ENCODE data around the gene OXLD1. TPM values are rescaled to one million over a fixed set of nuclear protein-coding genes. Genes with fewer than 3 reads are reported as not detected.

OXLD1 gene
- polyA plus RNA-seq, 1 of the 3 experiments (the other 2 are of a cell fraction): 103 TPM

- Histone ChIP-seq H3K9me3 (no peaks in the 10 kb centered on the region), H4K20me1 (ENCODE audit: insufficient read depth) (no peaks in the 10 kb centered on the region), H3K4me3 (ENCODE audit: low read depth in 2 of 2, low read length in 1 of 2) (no peak overlapping the region), H3K4me1 (ENCODE audit: control insufficient read depth in 1 of 2, insufficient read depth in 2 of 2, low read depth in 1 of 2, low read length in 1 of 2) (peaks cover 7 to 11% of the 10 kb centered on the region in 2 experiments; a peak in 3 of 4 replicates), H3K36me3 (replicated peaks in 1 of 2; ENCODE audit: control insufficient read depth in 1 of 2, insufficient read depth in 2 of 2, low read length in 1 of 2) (peaks cover 5 to 8% of the 10 kb centered on the region in 2 experiments), H3K4me2 (no peak overlapping the region), H3K9ac (no peak overlapping the region), H3K9me2 (no peaks in the 10 kb centered on the region), H3F3A (replicated peaks; ENCODE audit: insufficient read depth) (peaks cover 10% of the 10 kb centered on the region), H3K27ac (ENCODE audit: low read depth in 2 of 2, low read length in 1 of 2) (no peak overlapping the region), H3K27me3 (ENCODE audit: insufficient read depth) (no peaks in the 10 kb centered on the region), H2AFZ (ENCODE audit: low read depth) (no peak overlapping the region), H3K79me2 (ENCODE audit: insufficient read depth) (peaks cover 27% of the 10 kb centered on the region; the same call in 1 of the 2 replicates)
- 96% methylated on average over 4 of the region's 4 CpGs for WGBS (ENCODE audit: low lambda C conversion rate)
- ChIA-PET POLR2A (no interaction called here), CTCF (interaction anchor here (2.0 kb wide), 1 partner anchor 14 kb away, joined by 7 read pairs; no protein-coding TSS in a partner anchor)
- DNase-seq: no peak
- TF ChIP-seq MEF2A (IDR thresholded peaks at IDR 0.05; ENCODE audit: borderline replicate concordance, low read depth): no peak
- no peak for TF ChIP-seq MXI1 (IDR thresholded peaks at IDR 0.05; ENCODE audit: low read depth, low read length)
- no peak for TF ChIP-seq FOXJ3 (CRISPR knock-in tag; IDR thresholded peaks at IDR 0.05)
- TF ChIP-seq RAD21 (IDR thresholded peaks at IDR 0.05; ENCODE audit: low read length): no peak
- TF ChIP-seq POLR2AphosphoS5 (IDR thresholded peaks at IDR 0.05; ENCODE audit: low read depth, low read length): no peak
- TF ChIP-seq EZH2phosphoT487 (IDR thresholded peaks at IDR 0.05; ENCODE audit: borderline replicate concordance, low read depth): no peak
- TF ChIP-seq EP300 (IDR thresholded peaks at IDR 0.05; ENCODE audit: borderline replicate concordance in 1 of 2, low read depth in 1 of 2, low read length in 1 of 2): no peak
- TF ChIP-seq JUND (IDR thresholded peaks at IDR 0.05): no peak
- TF ChIP-seq NFIC (IDR thresholded peaks at IDR 0.05; ENCODE audit: borderline replicate concordance): no peak
These were observed 4.4 kb downstream of the OXLD1 start for GRCh38 chr17:81662002-81662401.

- WGBS (ENCODE audit: low lambda C conversion rate): 89% methylated on average over 9 of the region's 9 CpGs
- H3K9me3 ChIP-seq: no peaks in the 10 kb centered on the region
- H3K4me1 ChIP-seq (ENCODE audit: control insufficient read depth in 1 of 2, insufficient read depth in 2 of 2, low read depth in 1 of 2, low read length in 1 of 2): peaks cover 5 to 7% of the 10 kb centered on the region in 2 experiments; a peak in 3 of 4 replicates
- POLR2A ChIA-PET: no interaction called here
- H3K4me2 ChIP-seq: no peak overlapping the region
- H3K9me2 ChIP-seq: no peaks in the 10 kb centered on the region
- H3K9ac ChIP-seq: no peak overlapping the region
- H3K36me3 ChIP-seq (replicated peaks in 1 of 2; ENCODE audit: control insufficient read depth in 1 of 2, insufficient read depth in 2 of 2, low read length in 1 of 2): peaks cover 5 to 8% of the 10 kb centered on the region in 2 experiments
- CTCF ChIA-PET: interaction anchor here (1.2 kb wide), 1 partner anchor 15 kb away, joined by 4 read pairs; no protein-coding TSS in a partner anchor
- TF ChIP-seq PBX3 (IDR thresholded peaks at IDR 0.05) (no peak), EP300 (IDR thresholded peaks at IDR 0.05; ENCODE audit: borderline replicate concordance in 1 of 2, low read depth in 1 of 2, low read length in 1 of 2) (no peak), FOXJ3 (CRISPR knock-in tag; IDR thresholded peaks at IDR 0.05) (no peak)
- no peak overlapping the region for H2AFZ ChIP-seq (ENCODE audit: low read depth)
- no peaks in the 10 kb centered on the region for H3K27me3 ChIP-seq (ENCODE audit: insufficient read depth)
- H3K79me2 ChIP-seq (ENCODE audit: insufficient read depth): peaks cover 11% of the 10 kb centered on the region; the same call in 1 of the 2 replicates
- H4K20me1 ChIP-seq (ENCODE audit: insufficient read depth): no peaks in the 10 kb centered on the region
- no peak overlapping the region for H3K4me3 ChIP-seq (ENCODE audit: low read depth in 2 of 2, low read length in 1 of 2)
- H3F3A ChIP-seq (replicated peaks; ENCODE audit: insufficient read depth): peaks cover 10% of the 10 kb centered on the region
- H3K27ac ChIP-seq (ENCODE audit: low read depth in 2 of 2, low read length in 1 of 2): no peak overlapping the region
- DNase-seq: no peak
These were observed 6.0 kb downstream of the OXLD1 start for GRCh38 chr17:81660441-81660840.

- Histone ChIP-seq H3F3A (replicated peaks; ENCODE audit: insufficient read depth) (peaks cover 10% of the 10 kb centered on the region), H3K36me3 (replicated peaks in 1 of 2; ENCODE audit: control insufficient read depth in 1 of 2, insufficient read depth in 2 of 2, low read length in 1 of 2) (no peaks in the 10 kb centered on the region), H3K9me2 (no peaks in the 10 kb centered on the region), H3K9me3 (no peaks in the 10 kb centered on the region), H3K4me1 (ENCODE audit: control insufficient read depth in 1 of 2, insufficient read depth in 2 of 2, low read depth in 1 of 2, low read length in 1 of 2) (no peaks in the 10 kb centered on the region), H2AFZ (ENCODE audit: low read depth) (no peak overlapping the region), H3K4me3 (ENCODE audit: low read depth in 2 of 2, low read length in 1 of 2) (no peak overlapping the region), H3K9ac (no peak overlapping the region), H3K27ac (ENCODE audit: low read depth in 2 of 2, low read length in 1 of 2) (no peak overlapping the region), H3K79me2 (ENCODE audit: insufficient read depth) (no peaks in the 10 kb centered on the region), H3K4me2 (no peak overlapping the region), H4K20me1 (ENCODE audit: insufficient read depth) (no peaks in the 10 kb centered on the region), H3K27me3 (ENCODE audit: insufficient read depth) (no peaks in the 10 kb centered on the region)
- TF ChIP-seq YY1 (IDR thresholded peaks at IDR 0.05; ENCODE audit: low read depth) (no peak), MAX (IDR thresholded peaks at IDR 0.05; ENCODE audit: low read depth) (no peak), NFIC (IDR thresholded peaks at IDR 0.05; ENCODE audit: borderline replicate concordance) (no peak), RAD21 (IDR thresholded peaks at IDR 0.05; ENCODE audit: low read length) (no peak), GABPA (IDR thresholded peaks at IDR 0.05; ENCODE audit: low read depth) (no peak), NRF1 (IDR thresholded peaks at IDR 0.05; ENCODE audit: low read depth, low read length) (no peak), TCF12 (IDR thresholded peaks at IDR 0.05) (no peak), JUND (IDR thresholded peaks at IDR 0.05) (no peak), MXI1 (IDR thresholded peaks at IDR 0.05; ENCODE audit: low read depth, low read length) (no peak), PBX3 (IDR thresholded peaks at IDR 0.05) (no peak), EZH2phosphoT487 (IDR thresholded peaks at IDR 0.05; ENCODE audit: borderline replicate concordance, low read depth) (no peak), TAF1 (IDR thresholded peaks at IDR 0.05; ENCODE audit: borderline replicate concordance, low read depth, low read length) (no peak)
- DNase-seq: no peak
- ChIA-PET POLR2A (interaction anchor here (0.6 kb wide), 1 partner anchor 12 kb away, joined by 3 read pairs; no protein-coding TSS in a partner anchor), CTCF (no interaction called here)
- 77% methylated on average over 5 of the region's 5 CpGs for WGBS (ENCODE audit: low lambda C conversion rate)
These were observed 7.4 kb downstream of the OXLD1 start for GRCh38 chr17:81659038-81659437.
